GM18517 (cell line): ENCODE results near the gene ZNF48.

Source experiments
- ATAC-seq: cut with Tn5 transposase; IDR thresholded peaks from one replicate; pipeline ENCODE4 v1.9.1; 2021; ENCODE audit warnings: mild to moderate bottlenecking, moderate library complexity; ENCODE audit not compliant: unreplicated experiment

ZNF48 gene

DNA sequence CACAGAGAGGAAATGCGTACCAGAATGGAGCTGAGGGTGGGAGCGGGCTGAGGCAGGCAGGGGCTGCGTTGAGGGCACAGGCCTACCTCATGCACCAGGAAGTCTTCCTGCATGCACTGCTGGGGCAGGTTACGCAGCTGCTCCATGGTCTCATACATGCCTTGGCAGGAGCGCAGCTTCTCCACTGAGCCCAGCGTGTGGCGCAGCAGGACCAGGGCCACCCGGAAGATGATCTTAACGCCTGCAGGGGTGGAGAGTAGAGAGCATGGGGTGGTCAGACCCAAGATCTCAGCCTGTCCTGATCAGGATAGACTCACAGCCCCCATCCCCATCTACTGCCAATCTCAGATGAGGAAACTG, 36.7 kb upstream of the ZNF48 start:
- no peak for ATAC-seq

DNA sequence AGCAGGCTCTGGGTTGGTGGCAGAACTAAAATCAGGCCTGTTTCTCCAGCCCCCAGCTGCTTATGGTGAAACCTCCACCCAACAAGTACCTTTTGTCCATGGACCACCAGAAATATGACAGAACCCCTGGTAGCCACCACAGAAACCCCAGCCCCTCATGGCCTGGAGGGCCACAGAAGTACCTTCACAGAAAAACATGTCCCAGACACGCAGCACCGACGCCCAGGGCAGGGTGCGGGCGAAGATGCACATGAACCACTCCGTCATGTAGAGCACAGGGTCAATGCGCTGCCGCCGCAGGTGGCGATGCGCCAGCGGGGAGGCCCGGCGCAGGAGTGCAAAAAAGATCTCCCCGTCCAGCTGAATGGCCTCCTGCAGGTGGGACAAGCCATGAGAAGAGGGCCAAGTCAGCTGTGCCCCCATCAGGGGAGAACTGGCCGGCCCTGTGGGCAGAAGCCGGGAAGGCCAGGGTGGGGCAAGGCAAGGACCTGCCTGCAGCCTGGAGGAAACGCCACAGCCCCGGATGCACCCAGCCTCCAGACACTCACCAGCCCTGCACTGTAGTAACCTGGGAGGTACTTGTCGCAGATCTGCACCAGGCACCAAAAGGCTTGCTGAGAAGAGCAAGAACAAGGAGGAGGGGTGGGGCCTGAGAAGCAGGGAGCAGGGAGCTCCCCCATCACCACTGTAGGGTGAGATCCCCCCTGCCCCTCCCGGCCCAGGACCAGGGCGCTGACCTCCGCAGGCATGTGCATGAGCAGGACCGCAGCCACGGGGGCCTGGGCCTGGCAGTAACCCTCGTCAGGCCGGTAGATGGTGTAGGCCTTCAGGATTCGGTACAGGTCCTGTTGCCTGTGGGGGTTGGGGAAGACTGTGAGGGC, 36.0 kb upstream of the ZNF48 start:
- ATAC-seq = no peak

DNA sequence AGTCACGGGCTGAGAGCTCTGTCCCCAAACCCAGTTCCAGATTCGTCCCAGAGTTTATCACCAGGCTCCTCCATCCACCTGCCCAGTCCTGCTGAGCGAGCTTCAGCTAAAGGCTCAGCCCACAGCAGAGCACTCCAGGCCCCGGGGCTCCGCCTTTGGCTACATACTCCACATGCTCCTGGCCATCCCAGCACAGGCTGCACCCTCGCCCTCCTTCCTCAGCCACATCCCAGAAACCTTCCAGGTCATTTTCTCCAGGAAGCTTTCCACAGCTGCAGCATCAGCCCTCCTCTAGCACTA, 35.4 kb upstream of the ZNF48 start:
- ATAC-seq = no peak

DNA sequence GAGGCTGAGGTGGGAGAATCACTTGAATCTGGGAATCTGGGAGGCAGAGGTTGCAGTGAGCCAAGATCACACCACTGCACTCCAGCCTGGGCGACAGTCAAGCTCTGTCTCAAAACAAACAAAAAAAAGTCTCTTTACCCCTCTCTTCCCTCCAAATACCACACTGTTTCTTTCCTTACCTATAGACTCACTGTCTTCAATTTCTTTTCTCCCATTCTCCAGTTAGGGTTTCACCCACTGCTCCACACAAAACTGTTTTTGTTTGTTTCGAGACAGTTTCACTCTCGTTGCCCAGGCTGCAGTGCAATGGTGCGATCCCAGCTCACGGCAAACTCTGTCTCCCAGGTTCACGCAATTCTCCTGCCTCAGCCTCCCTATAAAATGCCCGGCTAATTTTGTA, 34.0 kb upstream of the ZNF48 start:
- ATAC-seq = no peak

DNA sequence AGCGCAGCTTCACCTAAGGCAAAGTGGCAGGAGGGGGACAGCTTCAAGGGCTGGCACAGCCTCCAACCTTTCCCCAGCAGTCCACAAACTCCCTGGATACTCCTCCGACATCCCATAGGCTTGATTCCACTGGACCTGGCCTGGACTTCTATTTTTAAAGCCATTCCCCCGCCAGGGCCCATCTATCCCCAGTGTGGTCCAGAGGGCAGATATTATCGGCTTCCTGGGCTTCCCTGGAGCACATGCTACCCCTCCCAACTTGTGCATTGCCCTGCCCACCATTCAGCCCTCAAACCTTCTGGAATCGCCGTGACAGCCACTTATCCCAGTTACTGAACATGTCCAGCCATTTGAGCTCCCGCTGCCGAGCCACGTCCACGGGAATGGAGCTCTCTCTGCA, 30.0 kb upstream of the ZNF48 start:
- ATAC-seq = no peak

DNA sequence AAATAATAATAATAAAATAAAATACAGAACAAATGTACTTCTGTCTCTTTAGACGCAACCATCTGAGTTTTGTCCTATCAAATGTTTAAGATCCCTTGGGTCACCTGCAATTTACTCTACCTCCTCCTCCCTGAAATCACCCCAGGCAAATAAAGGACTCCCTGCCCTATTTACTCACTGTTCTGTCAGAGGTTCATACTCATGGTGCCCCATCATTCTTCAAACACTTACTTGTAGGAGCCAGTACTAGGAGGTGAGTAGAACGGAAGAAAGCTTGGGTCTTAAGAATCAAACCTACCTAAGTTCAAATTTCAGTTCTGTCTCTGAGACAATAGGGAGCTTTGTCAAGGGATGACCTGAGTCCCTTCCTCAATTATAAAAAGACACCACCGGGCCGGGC, 28.7 kb upstream of the ZNF48 start:
- no peak for ATAC-seq

DNA sequence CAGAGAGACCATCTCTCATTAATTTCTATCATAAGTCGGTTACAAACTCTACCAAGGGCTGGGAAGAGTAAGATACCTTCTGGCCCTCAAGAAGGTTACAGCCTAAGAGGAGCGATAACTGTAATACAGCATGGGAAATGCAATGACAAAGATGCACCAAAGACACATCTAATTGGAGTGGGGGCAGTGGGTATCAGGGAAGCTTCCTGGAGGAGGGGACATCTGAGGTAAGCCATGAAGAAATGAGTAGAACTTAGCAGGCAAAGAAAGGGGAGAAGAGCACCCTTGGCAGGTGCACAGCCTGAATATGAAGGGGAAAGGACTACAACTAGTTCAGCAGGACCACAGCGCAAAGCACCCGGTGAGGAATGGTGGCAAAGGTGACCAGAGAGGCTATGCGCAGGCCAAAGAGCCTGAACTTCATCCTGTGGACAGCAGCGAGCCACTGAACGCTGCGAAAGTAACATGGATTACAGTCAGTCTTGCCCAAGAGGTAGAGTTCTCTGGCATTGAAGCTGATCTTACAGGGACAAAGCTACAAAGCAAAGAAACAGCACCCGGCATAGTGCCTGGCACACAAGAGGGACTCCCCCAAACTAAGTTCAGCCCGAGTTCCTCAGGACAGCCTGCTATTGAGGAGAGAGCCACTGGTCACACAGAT, 27.7 kb upstream of the ZNF48 start:
- ATAC-seq = no peak

DNA sequence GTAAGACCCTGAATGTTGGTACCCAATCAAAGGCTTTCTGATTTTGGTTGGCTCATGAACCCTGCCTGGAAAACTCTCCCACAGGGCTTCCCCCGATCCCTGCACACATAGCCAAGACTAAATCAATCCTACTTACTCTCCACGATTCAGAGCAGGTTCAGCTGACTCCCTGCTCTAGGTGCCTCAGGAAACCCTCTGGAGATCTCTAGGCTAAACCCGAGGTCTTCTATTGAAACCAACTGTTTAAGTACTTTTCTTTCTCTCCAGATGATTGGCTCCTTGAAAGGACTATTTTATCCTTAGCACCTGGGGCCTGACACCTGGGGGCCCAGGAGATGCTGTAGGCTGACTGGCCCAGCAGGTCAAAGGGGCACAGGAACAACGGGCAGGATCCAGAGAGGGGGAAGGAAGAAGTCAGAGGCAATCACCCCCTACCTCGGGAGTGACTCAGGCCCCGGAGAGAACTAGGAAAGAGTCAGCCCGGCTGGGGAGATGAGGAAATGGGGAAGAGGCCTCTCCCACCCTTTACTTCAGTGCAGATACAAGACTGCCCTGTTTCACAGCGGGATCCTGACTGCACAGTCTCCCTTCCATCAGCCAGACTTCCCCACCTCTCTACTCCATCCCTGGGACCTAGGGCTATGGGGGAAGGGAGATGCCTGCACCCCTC, 27.0 kb upstream of the ZNF48 start:
- ATAC-seq = no peak

DNA sequence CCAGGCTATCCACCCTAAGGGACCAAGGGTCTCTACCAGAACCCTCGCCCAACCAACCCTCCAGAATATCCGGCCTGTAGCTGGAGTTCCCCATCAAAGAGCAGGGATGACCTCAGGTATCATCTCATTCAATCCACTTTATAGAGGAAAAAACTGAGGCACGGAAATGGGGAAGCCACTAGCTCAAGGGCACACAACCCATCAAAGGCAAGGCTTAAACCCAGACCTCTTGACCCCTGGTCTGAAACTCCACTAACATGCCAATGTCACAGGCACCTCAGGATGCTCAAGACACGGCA, 26.5 kb upstream of the ZNF48 start:
- no peak for ATAC-seq

DNA sequence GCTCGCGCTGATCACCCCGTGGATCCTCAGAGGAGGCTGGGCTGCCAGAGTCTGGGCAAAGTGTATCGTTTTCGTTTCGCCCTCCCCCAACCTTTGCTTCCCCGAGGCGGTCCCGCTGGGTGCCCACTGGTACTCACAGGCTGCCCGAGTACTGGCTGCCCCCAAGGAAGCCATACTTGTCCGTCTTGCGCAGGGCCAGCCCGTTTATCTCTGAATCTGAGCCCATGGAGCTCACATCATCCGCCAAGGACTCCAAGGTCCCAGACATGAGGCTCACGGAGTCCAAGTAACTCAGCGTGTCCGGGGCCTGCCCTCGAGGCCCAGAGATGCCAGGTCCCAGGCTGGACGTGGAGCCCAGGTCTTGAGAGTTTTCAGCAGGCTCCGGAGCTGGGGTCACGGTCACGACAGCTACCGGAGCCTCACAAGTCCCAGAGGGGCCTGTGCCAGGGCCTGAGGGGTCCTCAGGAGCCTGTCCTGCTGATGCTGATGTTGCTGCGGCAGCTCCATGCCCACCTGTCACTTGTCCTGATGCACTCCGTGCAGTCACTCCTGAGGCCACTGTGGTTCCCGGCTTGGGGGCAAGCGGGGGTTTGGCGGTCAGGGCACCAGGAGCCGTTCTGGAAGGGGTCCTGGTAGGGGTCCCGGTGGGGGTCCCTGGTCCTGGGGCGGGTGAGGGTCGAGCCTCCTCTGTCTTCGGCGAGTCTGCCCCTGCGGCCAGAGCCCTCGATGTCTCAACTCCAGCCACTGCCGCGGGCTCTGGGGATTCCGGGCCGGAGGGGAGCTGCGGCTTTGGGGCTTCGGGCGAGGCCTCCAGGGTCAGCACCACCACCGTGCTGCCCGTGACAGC, 25.9 kb upstream of the ZNF48 start:
- ATAC-seq = no peak

DNA sequence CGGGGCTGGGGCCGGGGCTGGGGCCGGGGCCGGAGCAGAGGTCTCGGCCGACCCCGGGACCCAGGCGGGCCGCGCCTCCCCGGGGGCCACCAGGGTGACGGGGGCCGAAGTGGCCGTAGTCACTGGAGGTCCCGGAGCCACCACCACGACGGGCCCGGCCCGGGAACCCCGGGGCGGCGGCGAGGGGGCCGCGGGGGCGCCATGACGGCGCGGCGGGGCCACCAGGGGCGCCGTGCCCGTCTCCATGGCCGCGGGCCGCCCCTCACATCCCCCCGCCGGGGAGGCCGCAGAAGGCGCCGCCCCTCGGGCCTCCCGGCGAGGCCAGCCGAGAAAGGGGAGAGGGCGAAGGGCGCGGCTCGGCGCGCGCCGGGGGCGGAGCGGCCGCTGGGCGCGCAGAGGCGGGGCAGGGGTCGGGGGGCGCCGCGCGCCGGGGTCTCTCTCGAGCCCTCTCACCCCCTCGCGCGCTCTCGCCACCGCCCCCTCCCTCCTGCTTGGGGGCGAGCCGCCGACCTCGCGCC, 25.2 kb upstream of the ZNF48 start:
- ATAC-seq = no peak

DNA sequence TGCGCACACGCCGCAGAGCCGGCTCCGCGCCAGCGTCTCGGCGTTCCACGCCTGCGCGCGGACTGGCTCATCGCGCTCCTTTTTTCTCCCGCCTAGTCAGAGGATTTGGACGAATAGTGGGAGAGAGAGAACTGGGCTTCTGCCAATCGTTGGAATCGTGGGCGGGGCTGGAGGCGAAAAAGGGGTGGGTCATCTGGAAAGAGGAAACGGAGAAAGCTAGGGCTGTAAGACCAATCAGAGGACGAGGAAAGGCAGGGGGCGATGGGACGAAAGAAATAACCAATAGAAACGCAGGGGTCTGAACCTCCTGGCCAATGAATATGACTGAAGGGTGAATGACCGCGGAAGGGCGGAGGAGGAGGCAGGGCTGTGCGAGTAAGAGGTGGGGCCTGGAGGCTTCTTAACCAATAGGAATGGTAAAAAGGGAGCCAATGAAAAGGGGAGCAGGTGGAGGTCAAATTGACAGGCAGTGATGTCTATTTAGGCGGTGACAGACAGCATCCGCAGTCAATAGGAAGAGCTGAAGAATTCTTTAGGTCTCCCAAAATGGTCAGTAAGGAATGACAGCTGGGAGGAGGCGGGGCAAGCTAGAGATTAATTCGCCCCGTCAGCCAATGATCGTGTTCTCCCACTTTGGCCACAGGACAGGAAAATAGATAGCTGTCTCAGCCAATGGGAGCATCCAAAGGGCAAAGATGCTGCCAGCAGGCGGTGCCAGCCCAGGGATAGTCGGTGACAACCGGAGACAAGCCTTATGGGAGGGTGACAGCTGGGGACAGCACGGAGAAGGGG, 24.6 kb upstream of the ZNF48 start, which contains the start of gene TBC1D10B:
TBC1D10B (minus strand) TSS at position 39 of the 792 bp plus-strand sequence. CDS start 311 bp downstream, outside the sequence.
- ATAC-seq = peak; percentile 83

DNA sequence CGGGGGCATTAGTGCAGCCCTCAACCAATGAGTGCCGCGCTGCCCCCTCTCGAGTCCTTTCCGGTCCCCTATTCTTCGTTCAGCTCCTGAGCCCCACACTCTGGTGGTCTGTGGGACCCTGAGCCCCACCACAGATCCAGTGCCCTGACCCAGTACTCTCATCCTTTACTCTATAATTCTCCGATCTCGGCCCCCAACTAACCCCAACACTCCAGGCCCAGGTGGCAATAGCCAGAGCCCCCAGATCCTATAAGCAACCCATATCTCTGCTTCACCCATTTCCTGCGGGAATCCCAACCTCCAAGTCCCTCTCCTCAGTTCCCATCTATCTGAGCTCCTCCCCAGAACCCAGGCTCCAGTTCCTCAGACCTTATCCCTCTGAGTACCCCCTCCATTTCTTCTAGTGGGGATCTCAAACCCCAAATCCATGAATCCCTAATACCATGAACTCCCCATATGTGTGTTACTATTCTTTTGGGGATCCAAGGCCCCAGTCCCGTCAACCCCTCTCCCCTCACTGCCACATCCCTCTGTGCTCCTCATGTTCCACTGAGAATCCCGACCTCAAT, 23.9 kb upstream of the ZNF48 start:
- ATAC-seq = no peak

DNA sequence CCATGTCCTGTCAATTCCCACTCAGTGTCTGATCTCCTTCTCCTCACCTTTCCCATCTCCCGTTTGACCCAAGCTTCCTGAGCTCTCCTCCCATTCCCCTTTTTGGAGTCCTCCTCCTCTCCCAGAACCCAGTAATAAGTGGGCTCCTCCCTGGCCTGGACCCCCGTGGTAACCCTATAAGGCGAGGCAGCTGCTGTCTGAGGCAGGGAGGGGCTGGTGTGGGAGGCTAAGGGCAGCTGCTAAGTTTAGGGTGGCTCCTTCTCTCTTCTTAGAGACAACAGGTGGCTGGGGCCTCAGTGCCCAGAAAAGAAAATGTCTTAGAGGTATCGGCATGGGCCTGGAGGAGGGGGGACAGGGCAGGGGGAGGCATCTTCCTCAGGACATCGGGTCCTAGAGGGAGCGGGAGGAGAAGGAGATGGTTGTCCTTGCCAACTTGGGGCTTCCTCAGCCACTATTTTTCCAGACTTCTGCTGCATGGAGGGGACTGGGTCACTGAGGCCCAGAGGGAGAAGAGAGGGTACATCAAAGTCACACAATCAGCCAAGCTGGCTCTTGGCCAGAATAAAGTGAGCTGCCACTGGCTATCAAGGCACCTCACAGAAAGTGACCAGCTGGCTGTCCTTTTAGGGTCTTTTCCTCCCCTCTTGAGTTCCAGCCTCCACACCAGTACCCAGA, 23.0 kb upstream of the ZNF48 start:
- ATAC-seq = no peak

DNA sequence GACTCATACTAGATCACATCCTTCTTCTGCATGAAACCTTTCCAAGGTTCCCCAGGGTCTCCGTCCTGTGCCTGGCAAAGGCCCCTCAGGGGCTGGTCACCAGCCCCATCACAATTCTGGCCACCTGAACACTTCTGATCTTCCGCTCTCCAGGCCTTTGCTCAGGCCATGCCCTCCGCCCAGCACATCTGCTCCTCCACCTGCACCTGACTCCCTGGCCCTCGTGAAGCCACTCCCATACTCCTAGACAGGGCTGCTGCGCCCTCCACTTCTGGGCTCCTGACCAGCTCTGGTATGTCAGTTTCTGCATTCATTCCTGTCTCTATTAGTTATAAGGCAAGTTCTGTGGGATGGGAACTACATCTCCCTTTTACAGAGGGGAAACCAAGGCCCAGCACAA, 22.5 kb upstream of the ZNF48 start:
- ATAC-seq = no peak

DNA sequence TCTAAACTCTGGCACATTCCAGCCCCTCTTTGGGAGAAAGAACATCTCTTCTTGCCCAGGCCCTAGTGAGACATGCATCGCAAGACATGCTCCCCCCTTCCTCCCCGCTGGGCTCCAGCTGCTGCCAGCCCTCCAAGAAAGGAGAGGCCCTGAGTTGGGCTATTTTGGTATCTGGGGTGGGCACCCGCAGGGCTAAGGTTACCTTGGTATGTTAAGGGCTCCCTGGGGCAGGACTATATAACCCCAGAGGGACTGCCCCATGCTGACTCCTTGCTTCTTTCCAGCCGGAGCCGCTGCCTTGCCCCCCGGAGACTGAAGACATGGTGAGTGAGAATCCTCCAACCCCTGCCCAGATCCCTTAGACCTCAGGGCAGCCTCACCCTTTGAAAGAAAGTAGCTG, 20.7 kb upstream of the ZNF48 start, which contains the start of gene MYL11:
MYL11 (plus strand) TSS at position 265 of the 400 bp plus-strand sequence; CDS start at position 321, 56 bp downstream.
- ATAC-seq = no peak

DNA sequence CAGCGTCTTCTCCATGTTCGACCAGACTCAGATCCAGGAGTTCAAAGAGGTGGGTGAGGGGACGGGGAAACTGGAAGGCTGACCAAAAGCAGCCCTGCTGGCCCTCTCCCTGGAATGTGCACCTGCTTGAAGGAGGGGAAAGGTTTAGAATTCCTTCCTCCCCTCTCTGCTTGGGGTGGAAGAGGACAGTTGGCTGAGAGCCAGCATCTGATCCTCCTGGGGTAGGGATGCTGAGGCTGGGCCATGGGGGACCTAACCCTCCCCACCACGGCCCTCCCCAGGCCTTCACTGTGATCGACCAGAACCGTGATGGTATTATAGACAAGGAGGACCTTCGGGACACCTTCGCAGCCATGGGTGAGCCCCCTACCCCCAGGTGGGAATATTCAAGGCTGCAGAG, 19.4 kb upstream of the ZNF48 start:
- ATAC-seq = no peak

DNA sequence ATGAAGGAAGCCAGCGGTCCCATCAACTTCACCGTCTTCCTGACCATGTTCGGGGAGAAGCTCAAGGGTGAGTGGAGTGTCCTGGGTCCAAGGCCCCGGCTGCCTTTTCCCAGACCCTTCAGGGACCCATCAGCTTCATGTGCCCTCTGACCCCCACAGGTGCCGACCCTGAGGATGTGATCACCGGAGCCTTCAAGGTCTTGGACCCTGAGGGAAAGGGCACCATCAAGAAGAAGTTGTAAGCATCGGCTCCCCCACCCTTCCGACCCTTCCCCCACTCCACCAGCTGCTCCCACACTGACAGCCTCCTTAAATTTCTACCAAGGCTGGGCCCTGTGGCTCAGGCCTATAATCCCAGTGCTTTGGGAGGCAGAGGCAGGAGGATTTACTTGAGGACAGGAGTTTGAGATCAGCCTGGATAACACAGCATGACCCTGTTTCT, 18.7 kb upstream of the ZNF48 start:
- ATAC-seq = no peak
